Dendritic cell treated with granulocyte-macrophage colony-stimulating factor and Interleukin-4, amounts not matched to agents 40 ng/mL and 50 ng/mL, for 4 days (primary cell): ENCODE measurements around the gene ELL.

Experiments used
- H3K27ac Mint-ChIP-seq: one replicate; pipeline ENCODE4 v1.8.0; 2022; ENCODE audit warnings: mild to moderate bottlenecking, mixed read lengths
- H3K27me3 Mint-ChIP-seq: one replicate; pipeline ENCODE4 v1.8.0; 2022; ENCODE audit warnings: mild to moderate bottlenecking, mixed read lengths
- H3K36me3 Mint-ChIP-seq: one replicate; pipeline ENCODE4 v1.8.0; 2022; ENCODE audit warnings: low read depth, mixed read lengths
- H3K4me1 Mint-ChIP-seq: one replicate; pipeline ENCODE4 v1.8.0; 2022; ENCODE audit warnings: low read depth, mixed read lengths
- H3K4me3 Mint-ChIP-seq: one replicate; pipeline ENCODE4 v1.8.0; 2022; ENCODE audit warnings: mild to moderate bottlenecking, moderate library complexity, mixed read lengths
- H3K9me3 Mint-ChIP-seq: one replicate; pipeline ENCODE4 v1.8.0; 2022; ENCODE audit warnings: mixed read lengths
- intact Hi-C: fragments of 100-400 bp; cut with micrococcal nuclease; formaldehyde crosslinking; loops from one replicate; pipeline ENCODE4 v1.15.0; 2022

The ELL gene

GRCh38 chr19:18496167-18496979 is 25.5 kb downstream of the ELL start:
- H3K27me3 Mint-ChIP-seq = no peaks in the 10 kb centered on the region
- H3K27ac Mint-ChIP-seq = peak overlapping the region; percentile 39
- H3K4me1 Mint-ChIP-seq = peaks cover 93% of the 10 kb centered on the region
- intact Hi-C loops = no loop called here
- peaks cover 34% of the 10 kb centered on the region for H3K36me3 Mint-ChIP-seq
- no peaks in the 10 kb centered on the region for H3K9me3 Mint-ChIP-seq
- no peak overlapping the region for H3K4me3 Mint-ChIP-seq

GRCh38 chr19:18495204-18495911 is 26.5 kb downstream of the ELL start:
- peak overlapping the region; percentile 39 for H3K27ac Mint-ChIP-seq
- intact Hi-C loops = no loop called here
- no peak overlapping the region for H3K4me3 Mint-ChIP-seq
- peaks cover 89% of the 10 kb centered on the region for H3K4me1 Mint-ChIP-seq
- H3K9me3 Mint-ChIP-seq = no peaks in the 10 kb centered on the region
- peaks cover 32% of the 10 kb centered on the region for H3K36me3 Mint-ChIP-seq
- H3K27me3 Mint-ChIP-seq = no peaks in the 10 kb centered on the region

- Mint-ChIP-seq H3K27ac (no peak overlapping the region), H3K27me3 (no peaks in the 10 kb centered on the region), H3K36me3 (peaks cover 38% of the 10 kb centered on the region), H3K4me3 (no peak overlapping the region), H3K9me3 (no peaks in the 10 kb centered on the region), H3K4me1 (peaks cover 89% of the 10 kb centered on the region)
- intact Hi-C loops = no loop called here
These were observed 27.6 kb downstream of the ELL start for GRCh38 chr19:18494267-18494607.

GRCh38 chr19:18493440-18494266 is 28.2 kb downstream of the ELL start:
- Mint-ChIP-seq H3K36me3 (peaks cover 44% of the 10 kb centered on the region), H3K9me3 (no peaks in the 10 kb centered on the region), H3K27me3 (no peaks in the 10 kb centered on the region), H3K4me1 (peaks cover 89% of the 10 kb centered on the region), H3K4me3 (no peak overlapping the region), H3K27ac (no peak overlapping the region)
- intact Hi-C loops = no loop called here

- Mint-ChIP-seq H3K27ac (no peak overlapping the region), H3K4me1 (peaks cover 91% of the 10 kb centered on the region), H3K9me3 (no peaks in the 10 kb centered on the region), H3K4me3 (no peak overlapping the region), H3K27me3 (no peaks in the 10 kb centered on the region), H3K36me3 (peaks cover 57% of the 10 kb centered on the region)
- intact Hi-C loops = no loop called here
These were observed 29.6 kb downstream of the ELL start for GRCh38 chr19:18491995-18492953.

GRCh38 chr19:18490728-18491127 is 31.1 kb downstream of the ELL start:
- Mint-ChIP-seq H3K4me3 (no peak overlapping the region), H3K4me1 (peaks cover 91% of the 10 kb centered on the region), H3K36me3 (peaks cover 63% of the 10 kb centered on the region), H3K27ac (no peak overlapping the region), H3K9me3 (no peaks in the 10 kb centered on the region), H3K27me3 (no peaks in the 10 kb centered on the region)
- intact Hi-C loops = no loop called here

GRCh38 chr19:18489627-18490184 is 32.2 kb downstream of the ELL start:
- peaks cover 91% of the 10 kb centered on the region for H3K4me1 Mint-ChIP-seq
- H3K27ac Mint-ChIP-seq = peak overlapping the region; percentile 8
- H3K36me3 Mint-ChIP-seq = peaks cover 63% of the 10 kb centered on the region
- H3K27me3 Mint-ChIP-seq = no peaks in the 10 kb centered on the region
- H3K4me3 Mint-ChIP-seq = no peak overlapping the region
- H3K9me3 Mint-ChIP-seq = no peaks in the 10 kb centered on the region
- intact Hi-C loops = loop anchor here (5.0 kb wide), 1 partner anchor 33 kb away; the partner anchor contains the start of gene ELL

- Mint-ChIP-seq H3K4me1 (peaks cover 91% of the 10 kb centered on the region), H3K36me3 (peaks cover 64% of the 10 kb centered on the region), H3K27ac (peak overlapping the region; percentile 8)
These were observed 32.8 kb downstream of the ELL start for GRCh38 chr19:18488838-18489626.

GRCh38 chr19:18488403-18488723 is 33.5 kb downstream of the ELL start:
- peak overlapping the region; percentile 74 for H3K27ac Mint-ChIP-seq
- no peaks in the 10 kb centered on the region for H3K27me3 Mint-ChIP-seq

More at GRCh38 chr19:18488838-18489626, 32.8 kb downstream of the ELL start:
- Mint-ChIP-seq H3K27me3 (no peaks in the 10 kb centered on the region), H3K4me3 (no peak overlapping the region), H3K9me3 (no peaks in the 10 kb centered on the region)
- intact Hi-C loops = loop anchor here (5.0 kb wide), 1 partner anchor 33 kb away; the partner anchor contains the start of gene ELL

GRCh38 chr19:18487576-18488402 is 34.1 kb downstream of the ELL start:
- Mint-ChIP-seq H3K36me3 (peaks cover 70% of the 10 kb centered on the region), H3K27ac (peak overlapping the region; percentile 74), H3K4me1 (peaks cover 92% of the 10 kb centered on the region), H3K27me3 (no peaks in the 10 kb centered on the region), H3K4me3 (no peak overlapping the region), H3K9me3 (no peaks in the 10 kb centered on the region)
- intact Hi-C loops = loop anchor here (2.0 to 5.0 kb wide), 2 partner anchors 13 to 35 kb away; partner anchors contain the start of gene ELL

More at GRCh38 chr19:18488403-18488723, 33.5 kb downstream of the ELL start:
- Mint-ChIP-seq H3K4me1 (peaks cover 92% of the 10 kb centered on the region), H3K4me3 (no peak overlapping the region), H3K9me3 (no peaks in the 10 kb centered on the region), H3K36me3 (peaks cover 64% of the 10 kb centered on the region)
- intact Hi-C loops = loop anchor here (5.0 kb wide), 1 partner anchor 34 kb away; the partner anchor contains the start of gene ELL

GRCh38 chr19:18486746-18487145 is 35.1 kb downstream of the ELL start:
- no peaks in the 10 kb centered on the region for H3K9me3 Mint-ChIP-seq
- intact Hi-C loops = loop anchor here (2.0 to 5.0 kb wide), 2 partner anchors 14 to 36 kb away; partner anchors contain the start of gene ELL
- H3K36me3 Mint-ChIP-seq = peaks cover 68% of the 10 kb centered on the region
- H3K27ac Mint-ChIP-seq = peak overlapping the region; percentile 74
- peaks cover 94% of the 10 kb centered on the region for H3K4me1 Mint-ChIP-seq
- peak overlapping the region; percentile 27 for H3K4me3 Mint-ChIP-seq
- no peaks in the 10 kb centered on the region for H3K27me3 Mint-ChIP-seq
